Adrenal gland (tissue), 12 donors: Measurements from ENCODE around the gene ZNF521. TPM values are rescaled to one million over a fixed set of nuclear protein-coding genes. Genes with fewer than 3 reads are reported as not detected.

Source experiments
- DNase-seq, 7 donors: peaks; one replicate each; pipeline ENCODE4 v3.0.0-alpha.2; 2019 to 2020
- H3K27ac ChIP-seq, 5 donors: fragments of 200-600 bp; sonication (generic) in 4 of 5; 1 replicate in 3 of 5; 2 replicates in 2 of 5; pipeline versions ENCODE4 v1.5.1 to v1.8.0; 2016 to 2020; ENCODE audit warnings: mild to moderate bottlenecking in 1 of 5
- H3K27me3 ChIP-seq: fragments of 200-600 bp; 2 replicates; pipeline ENCODE4 v1.8.0; 2021
- H3K36me3 ChIP-seq, 2 donors: fragments of 200-600 bp; replicated peaks in 1 of 2; 1 replicate in 1 of 2; 2 replicates in 1 of 2; pipeline versions ENCODE4 v1.5.1 to v1.8.0; 2018 to 2022
- H3K4me1 ChIP-seq, 2 donors: fragments of 200-600 bp; replicated peaks in 1 of 2; 1 replicate in 1 of 2; 2 replicates in 1 of 2; pipeline versions ENCODE4 v1.5.1 to v1.8.0; 2018 to 2021
- H3K4me3 ChIP-seq, 4 donors: fragments of 200-600 bp; sonication (generic) in 3 of 4; one replicate each; pipeline ENCODE4 v1.5.1; 2016 to 2018
- H3K9me3 ChIP-seq, 3 donors: fragments of 200-600 bp; sonication (generic) in 1 of 3; replicated peaks in 1 of 3; 1 replicate in 2 of 3; 2 replicates in 1 of 3; pipeline versions ENCODE4 v1.5.1 to v1.8.0; 2016 to 2021
- POLR2A ChIP-seq, 2 donors: fragments of 450-650 bp; IDR thresholded peaks; one replicate each; pipeline ENCODE4 v1.6.1; 2017; ENCODE audit warnings: antibody characterized with exemption in 2 of 2, mild to moderate bottlenecking in 2 of 2, moderate library complexity in 1 of 2
- WGBS, 4 donors: extraction: QIAGEN DNeasy Blood & Tissue Kit in 2 of 4; methylation state at CpG; one replicate each; pipeline versions ENCODE4 v1.1.5 to v1.1.7; 2013 to 2017; 5-methylcytosine and 5-hydroxymethylcytosine counted together
- intact Hi-C, 2 donors: fragments of 100-400 bp; cut with DNase I; formaldehyde crosslinking; loops; one replicate each; pipeline versions ENCODE4 v1.14.1 to v1.15.0; 2022 to 2023
- polyA plus RNA-seq, 3 donors: library from polyadenylated mRNA; stranded (reverse); fragments of 200-250 nt in 2 of 3; fragments of 350-450 nt in 1 of 3; fragmentation: Illumina TruSeq in 1 of 3; extraction: RNeasy Lipid Tissue Mini Kit (QIAGEN cat#74804) in 1 of 3; gene quantifications; one replicate each; pipeline ENCODE4 v1.2.3, GENCODE V29; 2013 to 2014
- total RNA-seq, 9 donors: library from RNA; depleted of rRNA in 4 of 9; stranded (reverse); fragments of >200 nt in 4 of 9; fragments of 120-200 nt in 1 of 9; fragmentation: NEBNext Ultra II Directional in 1 of 9; extraction: Animal tissue kit (Norgen Biotek cat#: 25700) in 1 of 9; gene quantifications; one replicate each; pipeline versions ENCODE4 v1.1.0 to v1.2.4, GENCODE V29; 2013 to 2023
- TF ChIP-seq, protein P1 (sequence below), 6 experiments: fragments of 450-650 bp in 4 of 6; fragments of 200-600 bp in 2 of 6; sonication (generic) in 1 of 6; IDR thresholded peaks; 1 replicate in 5 of 6; 2 replicates in 1 of 6; pipeline versions ENCODE4 v1.5.1 to v1.8.0; 2016 to 2021; ENCODE audit warnings: antibody characterized with exemption in 6 of 6, mild to moderate bottlenecking in 2 of 6, moderate library complexity in 1 of 6
- donor health status: healthy with polysubstance abuse.
- donor health status: Bipolar disorder and iron deficiency.
- donor health status: DM: yes; HTN: yes; CAD: no.
- donor health status: DM: no; HTN: no; CAD: no.
- donor health status: DM: no; HTN: no; CAD: no.
- donor health status: DM: yes; HTN: yes; CAD: no.

The ZNF521 gene
- total and polyA plus RNA-seq, 12 donors, result 3.7 to 270 (median 43.0) TPM

DNA sequence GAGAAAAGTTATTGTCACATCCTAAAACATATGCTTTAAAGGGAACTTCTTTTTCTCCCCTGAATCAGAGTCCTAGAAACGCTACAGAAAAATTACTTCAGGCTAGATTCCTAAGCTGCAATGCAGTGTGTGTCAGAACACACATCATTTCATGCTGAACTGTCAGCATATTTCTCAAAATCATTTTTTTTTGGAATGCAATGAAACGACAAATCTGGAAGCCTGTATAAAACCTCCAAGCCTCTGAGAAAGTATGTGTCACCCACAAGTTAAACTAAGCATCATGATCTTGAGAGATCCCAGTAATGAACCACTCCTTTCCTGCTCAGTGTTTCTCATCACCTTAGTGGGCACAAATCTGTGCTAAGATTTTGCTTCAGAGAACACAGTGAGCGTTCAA, 276.2 kb downstream of the ZNF521 start:
- Histone ChIP-seq H3K36me3 (no peaks in the 10 kb centered on the region), H3K9me3 (no peaks in the 10 kb centered on the region), H3K4me3 (no peak overlapping the region), H3K27me3 (no peaks in the 10 kb centered on the region), H3K27ac (no peak overlapping the region), H3K4me1 (peaks cover 10 to 11% of the 10 kb centered on the region in 2 donors)
- TF ChIP-seq, protein P1, sequence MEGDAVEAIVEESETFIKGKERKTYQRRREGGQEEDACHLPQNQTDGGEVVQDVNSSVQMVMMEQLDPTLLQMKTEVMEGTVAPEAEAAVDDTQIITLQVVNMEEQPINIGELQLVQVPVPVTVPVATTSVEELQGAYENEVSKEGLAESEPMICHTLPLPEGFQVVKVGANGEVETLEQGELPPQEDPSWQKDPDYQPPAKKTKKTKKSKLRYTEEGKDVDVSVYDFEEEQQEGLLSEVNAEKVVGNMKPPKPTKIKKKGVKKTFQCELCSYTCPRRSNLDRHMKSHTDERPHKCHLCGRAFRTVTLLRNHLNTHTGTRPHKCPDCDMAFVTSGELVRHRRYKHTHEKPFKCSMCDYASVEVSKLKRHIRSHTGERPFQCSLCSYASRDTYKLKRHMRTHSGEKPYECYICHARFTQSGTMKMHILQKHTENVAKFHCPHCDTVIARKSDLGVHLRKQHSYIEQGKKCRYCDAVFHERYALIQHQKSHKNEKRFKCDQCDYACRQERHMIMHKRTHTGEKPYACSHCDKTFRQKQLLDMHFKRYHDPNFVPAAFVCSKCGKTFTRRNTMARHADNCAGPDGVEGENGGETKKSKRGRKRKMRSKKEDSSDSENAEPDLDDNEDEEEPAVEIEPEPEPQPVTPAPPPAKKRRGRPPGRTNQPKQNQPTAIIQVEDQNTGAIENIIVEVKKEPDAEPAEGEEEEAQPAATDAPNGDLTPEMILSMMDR (IDR thresholded peaks at IDR 0.05), result no peak
- no peak for TF ChIP-seq POLR2A (IDR thresholded peaks at IDR 0.05)
- DNase-seq, result no peak
- intact Hi-C loops, result no loop called here
- 81 to 85% (median 84%) methylated on average over 3 of the region's 3 CpGs for WGBS, 4 donors

DNA sequence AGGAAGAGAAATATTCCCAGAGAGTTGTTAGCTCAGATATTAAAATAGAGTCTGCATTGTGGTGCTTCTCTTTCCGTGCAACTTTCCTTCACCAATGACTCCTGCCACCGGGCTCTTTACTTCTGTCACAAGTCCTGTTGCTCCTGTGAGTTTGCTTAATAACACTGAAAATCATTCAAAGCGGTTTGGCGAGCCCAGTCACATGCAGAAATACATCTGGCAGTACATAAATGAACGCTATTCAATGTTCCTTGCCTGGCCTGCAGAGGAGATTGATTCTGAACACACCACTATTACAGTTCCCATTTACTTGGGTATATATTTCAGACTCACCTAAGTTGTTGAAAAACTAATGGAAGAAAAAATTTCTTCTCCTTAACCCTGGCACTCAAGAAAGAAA, 276.6 kb downstream of the ZNF521 start:
- no peak for DNase-seq
- intact Hi-C loops, result no loop called here
- Histone ChIP-seq H3K27me3 (no peaks in the 10 kb centered on the region), H3K9me3 (no peaks in the 10 kb centered on the region), H3K27ac (no peak overlapping the region), H3K4me3 (no peak overlapping the region), H3K4me1 (peaks cover 10 to 11% of the 10 kb centered on the region in 2 donors), H3K36me3 (no peaks in the 10 kb centered on the region)
- TF ChIP-seq, protein P1 (IDR thresholded peaks at IDR 0.05), result no peak
- TF ChIP-seq POLR2A (IDR thresholded peaks at IDR 0.05), result no peak
- WGBS, 4 donors, result 92 to 97% (median 95%) methylated on average over 5 of the region's 5 CpGs

DNA sequence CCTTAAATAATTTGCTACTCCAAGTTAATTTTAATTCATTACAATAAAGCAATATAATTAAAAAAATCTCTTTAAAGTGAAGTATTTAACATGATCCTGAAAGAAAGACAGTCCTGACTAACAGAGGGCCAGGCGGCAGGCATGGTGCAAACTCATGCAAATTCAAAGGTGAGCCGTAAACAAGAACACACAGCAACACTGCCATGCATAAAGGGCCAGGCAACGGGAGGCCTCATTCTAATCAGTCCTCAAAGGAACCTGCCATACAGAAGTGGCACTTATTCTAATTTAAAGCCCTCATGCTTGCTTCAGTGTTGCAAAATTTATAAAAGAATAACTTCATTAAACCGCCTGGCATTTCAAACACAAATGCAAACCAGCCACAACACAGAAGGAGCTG, 277.0 kb downstream of the ZNF521 start:
- Histone ChIP-seq H3K9me3 (no peaks in the 10 kb centered on the region), H3K4me3 (no peak overlapping the region), H3K36me3 (no peaks in the 10 kb centered on the region), H3K27me3 (no peaks in the 10 kb centered on the region), H3K27ac (no peak overlapping the region), H3K4me1 (peaks cover 10 to 11% of the 10 kb centered on the region in 2 donors)
- TF ChIP-seq POLR2A (IDR thresholded peaks at IDR 0.05), result no peak
- TF ChIP-seq, protein P1 (IDR thresholded peaks at IDR 0.05), result no peak
- WGBS, 4 donors, result 91 to 95% (median 93%) methylated on average over 4 of the region's 4 CpGs
- DNase-seq, result no peak
- intact Hi-C loops, result no loop called here

DNA sequence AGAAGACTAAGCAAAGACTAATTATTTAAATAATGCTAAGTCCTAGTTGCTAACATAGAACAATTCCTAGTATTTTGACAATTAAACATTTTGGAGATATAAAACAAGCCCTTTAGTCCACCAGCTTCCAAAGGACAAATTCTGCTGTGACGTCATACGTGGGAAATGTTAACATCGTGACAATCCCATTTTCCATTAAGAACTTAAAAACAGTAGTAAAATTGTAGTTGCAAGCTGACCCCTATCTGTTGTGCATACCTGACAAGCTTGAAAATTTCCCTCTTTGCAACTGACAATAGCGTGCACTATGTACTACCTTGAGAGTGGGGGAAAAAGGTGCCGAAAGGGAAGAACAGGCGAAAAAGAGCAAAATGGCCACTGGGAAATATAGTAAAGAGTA, 279.8 kb downstream of the ZNF521 start:
- DNase-seq, result no peak
- no peak overlapping the region for H3K4me3 ChIP-seq
- TF ChIP-seq, protein P1 (IDR thresholded peaks at IDR 0.05), result no peak
- no peak for TF ChIP-seq POLR2A (IDR thresholded peaks at IDR 0.05)
- no peaks in the 10 kb centered on the region for H3K36me3 ChIP-seq
- H3K4me1 ChIP-seq, result peaks cover 6 to 7% of the 10 kb centered on the region in 2 donors
- no peak overlapping the region for H3K27ac ChIP-seq
- WGBS, 4 donors, result 95 to 98% (median 97%) methylated on average over 6 of the region's 6 CpGs
- no peaks in the 10 kb centered on the region for H3K27me3 ChIP-seq
- intact Hi-C loops, result no loop called here
- no peaks in the 10 kb centered on the region for H3K9me3 ChIP-seq
